Bronchial epithelial cell (primary cell): ENCODE data around the gene TBCEL. TPM values are rescaled to one million over a fixed set of nuclear protein-coding genes. Genes with fewer than 3 reads are reported as not detected.
A peak's percentile ranks its signal among the peaks of the same experiment; 100 is the strongest.

Experiments used
- DNase-seq: peaks from one replicate; pipeline ENCODE4 v3.0.0-alpha.2; 2010; ENCODE audit warnings: low read depth
- FAIRE-seq: peaks from 2 replicates; lab custom pipeline; 2011; peaks lifted over from hg19 to GRCh38; lab: Jason Lieb, UNC
- H3K27me3 ChIP-seq: 2 replicates; pipeline ENCODE4 v1.5.1; 2011; ENCODE audit warnings: low read length; ENCODE audit not compliant: control insufficient read depth, insufficient read depth
- H3K36me3 ChIP-seq: 2 replicates; pipeline ENCODE4 v1.5.1; 2011; ENCODE audit warnings: low read length; ENCODE audit not compliant: control insufficient read depth, insufficient read depth
- H3K4me3 ChIP-seq: 2 replicates; pipeline ENCODE4 v1.5.1; 2011; ENCODE audit warnings: mild to moderate bottlenecking, low read depth, low read length, control low read depth
- CTCF ChIP-seq: IDR thresholded peaks from 2 replicates; pipeline ENCODE4 v1.5.1; 2011; ENCODE audit warnings: mild to moderate bottlenecking, moderate library complexity, low read length, control low read depth, inconsistent platforms; ENCODE audit not compliant: insufficient read depth, severe bottlenecking
- total RNA-seq: library from RNA; depleted of rRNA; stranded (reverse); fragments of >200 nt; gene quantifications from 2 replicates; pipeline ENCODE4 v1.2.1, GENCODE V29; 2014

Gene TBCEL
- total RNA-seq, 1 donor from 2014 or later: 15.0 TPM

GRCh38 chr11:120985718-120986569 lies 38.0 kb upstream of the TBCEL start:
- FAIRE-seq (no peak), DNase-seq (peak; percentile 24)
- no peaks in the 10 kb centered on the region for H3K27me3 ChIP-seq

GRCh38 chr11:120988603-120989002 lies 35.3 kb upstream of the TBCEL start:
- FAIRE-seq: no peak
- no peak for DNase-seq
- no peak for TF ChIP-seq CTCF
- Histone ChIP-seq H3K4me3 (no peak overlapping the region), H3K36me3 (no peaks in the 10 kb centered on the region), H3K27me3 (no peaks in the 10 kb centered on the region)

More at GRCh38 chr11:120985718-120986569, 38.0 kb upstream of the TBCEL start:
- Histone ChIP-seq H3K4me3 (peak overlapping the region; percentile 34), H3K36me3 (no peaks in the 10 kb centered on the region)
- TF ChIP-seq CTCF: peak; percentile 28

GRCh38 chr11:120991830-120992686 lies 31.8 kb upstream of the TBCEL start:
- peak; percentile 97 for FAIRE-seq
- no peaks in the 10 kb centered on the region for H3K27me3 ChIP-seq
- no peak overlapping the region for H3K4me3 ChIP-seq
- H3K36me3 ChIP-seq: no peaks in the 10 kb centered on the region
- TF ChIP-seq CTCF: no peak
- DNase-seq: no peak

GRCh38 chr11:120994091-120994859 lies 29.6 kb upstream of the TBCEL start:
- Histone ChIP-seq H3K4me3 (no peak overlapping the region), H3K36me3 (no peaks in the 10 kb centered on the region), H3K27me3 (no peaks in the 10 kb centered on the region)
- DNase-seq (no peak), FAIRE-seq (no peak)
- no peak for TF ChIP-seq CTCF

- FAIRE-seq (no peak), DNase-seq (no peak)
- Histone ChIP-seq H3K27me3 (no peaks in the 10 kb centered on the region), H3K4me3 (no peak overlapping the region), H3K36me3 (no peaks in the 10 kb centered on the region)
- TF ChIP-seq CTCF: no peak
These were observed 28.7 kb upstream of the TBCEL start for GRCh38 chr11:120995184-120995583.
